MCF 10A (cell line): Measurements from ENCODE around the gene SYNPR. TPM values are rescaled to one million over a fixed set of nuclear protein-coding genes. Genes with fewer than 3 reads are reported as not detected.
"Not testable (repeated sequence)": the region's sequence is repeated elsewhere in the genome, so short reads cannot be mapped to it uniquely, and the experiment has no call there.

ENCODE experiments used
- BruUV-seq: library from RNA; stranded (reverse); fragments of 400-500 nt; replicated peaks from 2 replicates; lab custom pipeline; 2021; lab: Mats Ljungman, UMichigan
- CTCF ChIA-PET: fragments of 300-600 bp; sonication (Branson Sonifier 250); formaldehyde crosslinking; extraction: SDS; loops from one replicate; lab custom pipeline; 2021; ENCODE audit warnings: antibody characterized with exemption, inconsistent platforms; lab: Yijun Ruan, JAX
- POLR2A ChIA-PET: fragments of 300-600, 350-650 bp; sonication (Branson Sonifier 250); formaldehyde crosslinking; extraction: SDS; loops from one replicate; lab custom pipeline; 2020; ENCODE audit warnings: antibody characterized with exemption, inconsistent platforms; lab: Yijun Ruan, JAX
- DNase-seq: peaks from one replicate; pipeline ENCODE4 v3.0.0-alpha.2; 2018; ENCODE audit not compliant: unreplicated experiment
- H3K27ac Mint-ChIP-seq: one replicate; pipeline ENCODE4 v1.8.0; 2022; ENCODE audit warnings: mild to moderate bottlenecking, low read depth, mixed read lengths; ENCODE audit not compliant: unreplicated experiment
- H3K27me3 Mint-ChIP-seq: one replicate; pipeline ENCODE4 v1.8.0; 2022; ENCODE audit warnings: mixed read lengths; ENCODE audit not compliant: insufficient read depth, unreplicated experiment
- H3K36me3 Mint-ChIP-seq: one replicate; pipeline ENCODE4 v1.8.0; 2022; ENCODE audit warnings: mild to moderate bottlenecking, moderate library complexity, mixed read lengths; ENCODE audit not compliant: insufficient read depth, unreplicated experiment
- H3K4me1 Mint-ChIP-seq: one replicate; pipeline ENCODE4 v1.8.0; 2022; ENCODE audit warnings: mixed read lengths; ENCODE audit not compliant: insufficient read depth, unreplicated experiment
- H3K4me3 Mint-ChIP-seq: one replicate; pipeline ENCODE4 v1.8.0; 2022; ENCODE audit warnings: mild to moderate bottlenecking, moderate library complexity, mixed read lengths; ENCODE audit not compliant: unreplicated experiment
- H3K9me3 Mint-ChIP-seq: one replicate; pipeline ENCODE4 v1.8.0; 2022; ENCODE audit warnings: mixed read lengths; ENCODE audit not compliant: unreplicated experiment
- intact Hi-C: fragments of 100-400 bp; cut with micrococcal nuclease; formaldehyde crosslinking; loops from 2 replicates; pipeline ENCODE4 v1.14.1; 2022
- total RNA-seq: library from RNA; stranded (reverse); gene quantifications from 2 replicates; pipeline ENCODE4 v1.2.3, GENCODE V29; 2022
- TF ChIP-seq, protein P1 (sequence below): fragments of 200-600 bp; IDR thresholded peaks from one replicate; pipeline ENCODE4 v1.8.0; 2022; ENCODE audit warnings: antibody characterized with exemption, mild to moderate bottlenecking; ENCODE audit not compliant: unreplicated experiment

Gene SYNPR
- total RNA-seq, 1 experiment from 2014 or later, result not detected

DNA sequence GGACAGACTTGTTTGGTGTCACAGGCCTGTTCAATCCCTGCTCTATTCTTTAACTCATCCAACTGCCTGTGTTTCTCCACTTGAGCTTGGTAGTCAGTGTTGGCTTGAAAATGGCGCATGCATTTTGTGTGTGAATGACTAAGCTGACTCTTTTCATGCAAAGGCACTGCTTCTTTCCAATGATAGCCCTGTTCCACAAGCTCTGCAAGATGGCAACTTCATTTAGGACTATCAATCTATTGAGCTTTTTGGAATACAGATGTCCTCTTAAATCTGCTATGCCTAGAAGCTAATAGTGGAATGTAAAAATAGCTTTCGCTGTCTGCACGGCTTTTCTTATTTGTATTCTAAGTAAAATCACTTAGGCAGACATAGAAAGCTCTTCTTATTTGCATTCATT is 33.6 kb upstream of the SYNPR start:
- Mint-ChIP-seq H3K36me3 (no peaks in the 10 kb centered on the region), H3K27me3 (peaks cover 99% of the 10 kb centered on the region), H3K4me1 (no peaks in the 10 kb centered on the region), H3K4me3 (no peak overlapping the region), H3K27ac (no peak overlapping the region), H3K9me3 (peaks cover 5% of the 10 kb centered on the region)
- no peak for DNase-seq
- TF ChIP-seq, protein P1, sequence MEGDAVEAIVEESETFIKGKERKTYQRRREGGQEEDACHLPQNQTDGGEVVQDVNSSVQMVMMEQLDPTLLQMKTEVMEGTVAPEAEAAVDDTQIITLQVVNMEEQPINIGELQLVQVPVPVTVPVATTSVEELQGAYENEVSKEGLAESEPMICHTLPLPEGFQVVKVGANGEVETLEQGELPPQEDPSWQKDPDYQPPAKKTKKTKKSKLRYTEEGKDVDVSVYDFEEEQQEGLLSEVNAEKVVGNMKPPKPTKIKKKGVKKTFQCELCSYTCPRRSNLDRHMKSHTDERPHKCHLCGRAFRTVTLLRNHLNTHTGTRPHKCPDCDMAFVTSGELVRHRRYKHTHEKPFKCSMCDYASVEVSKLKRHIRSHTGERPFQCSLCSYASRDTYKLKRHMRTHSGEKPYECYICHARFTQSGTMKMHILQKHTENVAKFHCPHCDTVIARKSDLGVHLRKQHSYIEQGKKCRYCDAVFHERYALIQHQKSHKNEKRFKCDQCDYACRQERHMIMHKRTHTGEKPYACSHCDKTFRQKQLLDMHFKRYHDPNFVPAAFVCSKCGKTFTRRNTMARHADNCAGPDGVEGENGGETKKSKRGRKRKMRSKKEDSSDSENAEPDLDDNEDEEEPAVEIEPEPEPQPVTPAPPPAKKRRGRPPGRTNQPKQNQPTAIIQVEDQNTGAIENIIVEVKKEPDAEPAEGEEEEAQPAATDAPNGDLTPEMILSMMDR, result no peak
- POLR2A ChIA-PET, result no interaction called here
- BruUV-seq, result no TSS peak
- CTCF ChIA-PET, result interaction anchor here (0.5 to 2.9 kb wide), 12 partner anchors 12 to 885 kb away, joined by 3 to 26 read pairs (median 4); no protein-coding TSS in a partner anchor
- intact Hi-C loops, result no loop called here

DNA sequence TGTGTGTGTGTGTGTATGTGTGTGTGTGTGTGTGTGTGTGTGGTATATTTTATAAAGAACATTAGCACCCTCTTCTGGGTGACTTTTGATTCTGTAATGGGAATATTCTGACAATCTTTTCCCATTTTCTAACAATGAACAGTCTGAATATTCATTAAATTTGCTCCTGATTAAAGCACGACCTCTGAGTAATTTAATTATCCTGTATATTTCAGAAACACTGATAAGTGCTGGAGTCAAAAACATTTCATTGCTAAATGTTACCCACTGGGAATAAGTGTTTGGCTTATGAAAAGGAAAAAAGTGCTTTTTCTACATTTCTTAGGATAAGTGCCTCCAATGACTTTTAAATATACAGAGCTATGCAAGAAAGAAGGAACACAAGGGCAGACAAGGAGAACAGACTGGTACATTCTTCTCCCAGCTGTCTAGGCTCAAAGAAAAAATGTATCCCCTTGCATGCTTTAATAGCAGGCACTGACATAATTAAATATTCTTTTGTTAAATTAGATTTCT is 32.3 kb upstream of the SYNPR start:
- DNase-seq, result peak; percentile 5
- Mint-ChIP-seq H3K4me3 (no peak overlapping the region), H3K36me3 (no peaks in the 10 kb centered on the region), H3K27me3 (peaks cover 99% of the 10 kb centered on the region), H3K4me1 (no peaks in the 10 kb centered on the region), H3K27ac (no peak overlapping the region), H3K9me3 (no peaks in the 10 kb centered on the region)
- POLR2A ChIA-PET, result no interaction called here
- intact Hi-C loops, result no loop called here
- BruUV-seq, result no TSS peak
- CTCF ChIA-PET, result interaction anchor here (0.7 to 1.1 kb wide), 2 partner anchors 71 to 103 kb away, joined by 3 to 7 read pairs; no protein-coding TSS in a partner anchor
- TF ChIP-seq, protein P1, result no peak

DNA sequence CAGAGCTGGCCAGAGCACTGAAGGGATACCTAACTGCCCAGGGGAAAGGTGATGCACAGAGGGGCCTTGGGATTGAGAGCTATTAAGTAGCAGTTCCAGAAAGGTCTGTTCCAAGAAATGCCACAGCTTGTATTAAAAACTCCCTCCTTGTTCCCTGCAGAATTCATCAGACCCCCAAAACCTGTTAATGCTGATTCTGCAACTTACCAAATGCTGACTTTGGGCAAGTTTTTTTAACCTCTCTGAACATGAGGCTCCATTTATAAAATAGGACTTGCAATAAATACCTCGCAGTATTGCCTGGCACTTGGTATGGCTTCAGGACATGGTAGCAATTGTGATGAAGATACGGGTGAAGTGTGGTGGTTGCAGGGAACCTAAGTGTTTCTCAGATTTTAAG is 30.1 kb upstream of the SYNPR start:
- BruUV-seq, result no TSS peak
- no peaks in the 10 kb centered on the region for H3K9me3 Mint-ChIP-seq
- peaks cover 100% of the 10 kb centered on the region for H3K27me3 Mint-ChIP-seq
- ChIA-PET CTCF (interaction anchor here (0.6 to 4.4 kb wide), 6 partner anchors 16 to 876 kb away, joined by 3 to 19 read pairs (median 6); no protein-coding TSS in a partner anchor), POLR2A (no interaction called here)
- no peak overlapping the region for H3K4me3 Mint-ChIP-seq
- intact Hi-C loops, result no loop called here
- TF ChIP-seq, protein P1, result no peak
- H3K4me1 Mint-ChIP-seq, result no peaks in the 10 kb centered on the region
- DNase-seq, result no peak
- no peak overlapping the region for H3K27ac Mint-ChIP-seq
- no peaks in the 10 kb centered on the region for H3K36me3 Mint-ChIP-seq

GRCh38 chr3:63251499-63251898 is 26.6 kb upstream of the SYNPR start:
- H3K27ac Mint-ChIP-seq, result no peak overlapping the region
- ChIA-PET CTCF (no interaction called here), POLR2A (no interaction called here)
- H3K4me1 Mint-ChIP-seq, result no peaks in the 10 kb centered on the region
- H3K36me3 Mint-ChIP-seq, result no peaks in the 10 kb centered on the region
- H3K27me3 Mint-ChIP-seq, result peaks cover 69% of the 10 kb centered on the region
- H3K4me3 Mint-ChIP-seq, result no peak overlapping the region
- TF ChIP-seq, protein P1, result no peak
- H3K9me3 Mint-ChIP-seq, result no peaks in the 10 kb centered on the region
- DNase-seq, result no peak
- no TSS peak for BruUV-seq
- intact Hi-C loops, result no loop called here

GRCh38 chr3:63255819-63256218 is 22.3 kb upstream of the SYNPR start:
- H3K36me3 Mint-ChIP-seq, H3K4me3 Mint-ChIP-seq, H3K9me3 Mint-ChIP-seq, intact Hi-C loops, H3K4me1 Mint-ChIP-seq, BruUV-seq, POLR2A ChIA-PET, H3K27ac Mint-ChIP-seq, CTCF ChIA-PET, DNase-seq: not testable (repeated sequence)
- peaks cover 61% of the 10 kb centered on the region for H3K27me3 Mint-ChIP-seq
